A673 (cell line): ENCODE data around the gene PIP4K2C. TPM values are rescaled to one million over a fixed set of nuclear protein-coding genes. Genes with fewer than 3 reads are reported as not detected.

Experiments
- BruUV-seq: library from RNA; stranded (reverse); fragments of 400-500 nt; replicated peaks from 2 replicates; lab custom pipeline; 2021; lab: Mats Ljungman, UMichigan
- CTCF ChIA-PET: fragments of 300-600 bp; sonication (Branson Sonifier 250); formaldehyde crosslinking; loops from one replicate; lab custom pipeline; 2022; ENCODE audit warnings: antibody characterized with exemption; lab: Charles Lee
- POLR2A ChIA-PET: fragments of 300-600 bp; sonication (Branson Sonifier 250); formaldehyde crosslinking; loops from one replicate; lab custom pipeline; 2022; ENCODE audit warnings: antibody characterized with exemption; ENCODE audit not compliant: low non-redundant PET; lab: Charles Lee
- DNase-seq: peaks from one replicate; pipeline ENCODE4 v3.0.0-alpha.2; 2015; ENCODE audit warnings: low spot score
- H3K27ac ChIP-seq: fragments of 200-600 bp; sonication (generic); 2 replicates; pipeline ENCODE4 v1.5.1; 2016; ENCODE audit warnings: mixed run types, low read depth, mild to moderate bottlenecking, mixed read lengths, antibody characterized with exemption, low read length; ENCODE audit not compliant: poor library complexity, severe bottlenecking
- H3K27me3 ChIP-seq: fragments of 200-600 bp; sonication (generic); replicated peaks from 2 replicates; pipeline ENCODE4 v1.6.1; 2017; ENCODE audit warnings: mixed run types, low read depth, mild to moderate bottlenecking, mixed read lengths, antibody characterized with exemption, low read length; ENCODE audit not compliant: insufficient read depth, poor library complexity
- H3K36me3 ChIP-seq: fragments of 200-600 bp; sonication (generic); 2 replicates; pipeline ENCODE4 v1.6.1; 2016; ENCODE audit warnings: mixed run types, mild to moderate bottlenecking, mixed read lengths, antibody characterized with exemption, low read length; ENCODE audit not compliant: insufficient read depth, poor library complexity, severe bottlenecking
- H3K4me1 ChIP-seq: fragments of 200-600 bp; sonication (generic); 2 replicates; pipeline ENCODE4 v1.6.1; 2017; ENCODE audit warnings: mixed run types, mild to moderate bottlenecking, mixed read lengths, antibody characterized with exemption, low read length; ENCODE audit not compliant: insufficient read depth, poor library complexity, severe bottlenecking
- H3K4me3 ChIP-seq: fragments of 200-600 bp; sonication (generic); 2 replicates; pipeline ENCODE4 v1.5.1; 2016; ENCODE audit warnings: low read depth, mixed run types, mild to moderate bottlenecking, mixed read lengths, low read length; ENCODE audit not compliant: poor library complexity, severe bottlenecking
- H3K9me3 ChIP-seq: fragments of 200-600 bp; sonication (generic); 2 replicates; pipeline ENCODE4 v1.6.1; 2016; ENCODE audit warnings: mixed run types, low read depth, mild to moderate bottlenecking, mixed read lengths, antibody characterized with exemption, low read length; ENCODE audit not compliant: poor library complexity, severe bottlenecking
- CTCF ChIP-seq: fragments of 300-800, 200-600 bp; sonication (generic); conservative IDR thresholded peaks from 2 replicates; pipeline ENCODE4 v1.5.1; 2017; ENCODE audit warnings: low read depth, mild to moderate bottlenecking, antibody characterized with exemption, low read length, moderate library complexity, mixed read lengths
- EZH2 ChIP-seq: fragments of 200-600 bp; sonication (generic); IDR thresholded peaks from 2 replicates; pipeline ENCODE4 v1.6.1; 2017; ENCODE audit warnings: borderline replicate concordance, low read depth, mild to moderate bottlenecking, mixed read lengths, antibody characterized with exemption, low read length; ENCODE audit not compliant: poor library complexity, severe bottlenecking
- intact Hi-C: fragments of 100-400 bp; cut with micrococcal nuclease; formaldehyde crosslinking; loops from one replicate; pipeline ENCODE4 v1.10.0; 2022; ENCODE audit not compliant: unreplicated experiment
- total RNA-seq: library from RNA; stranded (reverse); gene quantifications from 2 replicates; pipeline ENCODE4 v1.2.3, GENCODE V29; 2021

The PIP4K2C gene
- total RNA-seq, 1 experiment from 2014 or later: 34.9 TPM

GRCh38 chr12:57619434-57620244 lies 28.6 kb downstream of the PIP4K2C start:
- H3K4me1 ChIP-seq: peaks cover 15% of the 10 kb centered on the region
- POLR2A ChIA-PET: no interaction called here
- DNase-seq: no peak
- H3K36me3 ChIP-seq: peaks cover 10% of the 10 kb centered on the region
- TF ChIP-seq CTCF: no peak
- no peak for TF ChIP-seq EZH2
- H3K9me3 ChIP-seq: no peaks in the 10 kb centered on the region
- no TSS peak for BruUV-seq
- CTCF ChIA-PET: interaction anchor here (0.9 to 2.6 kb wide), 3 partner anchors 35 to 161 kb away, joined by 3 to 9 read pairs (median 4); no protein-coding TSS in a partner anchor
- H3K27me3 ChIP-seq: peaks cover 13% of the 10 kb centered on the region
- intact Hi-C loops: no loop called here
- H3K4me3 ChIP-seq: no peak overlapping the region
- H3K27ac ChIP-seq: no peak overlapping the region

- no TSS peak for BruUV-seq
- intact Hi-C loops: no loop called here
- Histone ChIP-seq H3K36me3 (peaks cover 3% of the 10 kb centered on the region), H3K9me3 (no peaks in the 10 kb centered on the region), H3K27ac (no peak overlapping the region), H3K4me3 (no peak overlapping the region), H3K4me1 (peaks cover 15% of the 10 kb centered on the region), H3K27me3 (peaks cover 13% of the 10 kb centered on the region)
- no peak for DNase-seq
- CTCF ChIA-PET: interaction anchor here (1.1 to 2.6 kb wide), 2 partner anchors 37 to 162 kb away, joined by 4 to 9 read pairs; no protein-coding TSS in a partner anchor
- POLR2A ChIA-PET: no interaction called here
- TF ChIP-seq CTCF: no peak
- no peak for TF ChIP-seq EZH2
These were observed 29.4 kb downstream of the PIP4K2C start for GRCh38 chr12:57620245-57620935.

- intact Hi-C loops: loop anchor here (1.0 kb wide), 1 partner anchor 38 kb away; no protein-coding TSS in a partner anchor
- POLR2A ChIA-PET: no interaction called here
These were observed 30.0 kb downstream of the PIP4K2C start for GRCh38 chr12:57620936-57621496.

More at GRCh38 chr12:57620936-57621496, 30.0 kb downstream of the PIP4K2C start:
- Histone ChIP-seq H3K9me3 (no peaks in the 10 kb centered on the region), H3K27ac (no peak overlapping the region), H3K4me1 (peaks cover 15% of the 10 kb centered on the region), H3K27me3 (peaks cover 13% of the 10 kb centered on the region), H3K36me3 (peaks cover 2% of the 10 kb centered on the region), H3K4me3 (peak overlapping the region; percentile 50)
- no TSS peak for BruUV-seq
- CTCF ChIA-PET: interaction anchor here (1.1 to 2.6 kb wide), 2 partner anchors 38 to 162 kb away, joined by 4 to 9 read pairs; no protein-coding TSS in a partner anchor
- TF ChIP-seq CTCF: no peak
- no peak for TF ChIP-seq EZH2
- DNase-seq: no peak
